A549 (cell line): ENCODE data around the gene FN3KRP.

Source experiments
- EP300 ChIP-seq, 2 experiments: fragments of >200 bp; sonication (Bioruptor Twin); formaldehyde crosslinking; IDR thresholded peaks; 2 replicates in 1 of 2; 3 replicates in 1 of 2; pipeline ENCODE4 v1.6.1; 2016 to 2017
- HDAC2 ChIP-seq: fragments of 200-600 bp; sonication (generic); IDR thresholded peaks from 2 replicates; pipeline ENCODE4 v1.6.1; 2016
- JUN ChIP-seq, 2 experiments: fragments of >200 bp; sonication (Bioruptor Twin); formaldehyde crosslinking; IDR thresholded peaks; 2 replicates in 1 of 2; 3 replicates in 1 of 2; pipeline ENCODE4 v1.6.1; 2016 to 2017
- JUNB ChIP-seq: fragments of >200 bp; sonication (Bioruptor Twin); formaldehyde crosslinking; IDR thresholded peaks from 2 replicates; pipeline ENCODE4 v1.6.1; 2016
- MAFK ChIP-seq: fragments of 450-650 bp; IDR thresholded peaks from 2 replicates; pipeline ENCODE4 v1.6.1; 2014; ENCODE audit not compliant: partially characterized antibody
- NPAS2 ChIP-seq: fragments of 250-450 bp; sonication (Bioruptor Pico); IDR thresholded peaks from 2 replicates; pipeline ENCODE4 v1.8.0; 2022; ENCODE audit warnings: mild to moderate bottlenecking, moderate library complexity, borderline replicate concordance
- PHF8 ChIP-seq: fragments of 200-600 bp; sonication (generic); IDR thresholded peaks from 2 replicates; pipeline ENCODE4 v1.6.1; 2016; ENCODE audit warnings: low read depth, mild to moderate bottlenecking, antibody characterized with exemption, moderate library complexity, borderline replicate concordance
- POLR2A ChIP-seq: IDR thresholded peaks from 2 replicates; pipeline ENCODE4 v1.6.1; 2012; ENCODE audit warnings: mild to moderate bottlenecking, low read length
- POLR2AphosphoS2 ChIP-seq: conservative IDR thresholded peaks from 2 replicates; pipeline ENCODE4 v1.6.1; 2012; ENCODE audit warnings: low read length, improper control_type of control experiment, inconsistent platforms
- TF ChIP-seq, protein P1 (sequence below): fragments of 450-650 bp; IDR thresholded peaks from 2 replicates; pipeline ENCODE4 v1.6.1; 2014; ENCODE audit warnings: antibody characterized with exemption
- TF ChIP-seq, protein P2 (sequence below): IDR thresholded peaks from 2 replicates; pipeline ENCODE4 v1.6.1; 2012
- TF ChIP-seq, protein P3 (sequence below): fragments of >200 bp; sonication (Bioruptor Twin); formaldehyde crosslinking; IDR thresholded peaks from 3 replicates; pipeline ENCODE4 v1.5.1; 2016

DNA sequence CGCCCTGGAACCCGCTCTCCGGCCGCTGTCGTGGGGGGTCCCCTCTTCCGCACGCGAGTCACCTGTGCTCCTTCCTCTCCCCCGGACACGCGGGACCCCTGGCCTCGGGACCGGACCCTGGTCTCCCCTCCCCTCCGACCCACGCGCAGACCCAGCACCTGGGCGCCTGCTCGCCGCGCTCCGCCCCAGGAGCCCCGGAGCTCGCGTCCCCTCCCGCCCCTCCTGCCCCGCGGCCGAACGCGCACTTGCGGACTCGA lies 18.8 kb upstream of the FN3KRP start:
- TF ChIP-seq POLR2A (no peak), JUN (IDR thresholded peaks at IDR 0.05) (no peak), NPAS2 (no peak), EP300 (IDR thresholded peaks at IDR 0.05) (no peak), JUNB (no peak), PHF8 (no peak), POLR2AphosphoS2 (no peak), MAFK (no peak), HDAC2 (no peak)
- TF ChIP-seq, protein P1, sequence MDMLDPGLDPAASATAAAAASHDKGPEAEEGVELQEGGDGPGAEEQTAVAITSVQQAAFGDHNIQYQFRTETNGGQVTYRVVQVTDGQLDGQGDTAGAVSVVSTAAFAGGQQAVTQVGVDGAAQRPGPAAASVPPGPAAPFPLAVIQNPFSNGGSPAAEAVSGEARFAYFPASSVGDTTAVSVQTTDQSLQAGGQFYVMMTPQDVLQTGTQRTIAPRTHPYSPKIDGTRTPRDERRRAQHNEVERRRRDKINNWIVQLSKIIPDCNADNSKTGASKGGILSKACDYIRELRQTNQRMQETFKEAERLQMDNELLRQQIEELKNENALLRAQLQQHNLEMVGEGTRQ, result no peak
- TF ChIP-seq, protein P2, sequence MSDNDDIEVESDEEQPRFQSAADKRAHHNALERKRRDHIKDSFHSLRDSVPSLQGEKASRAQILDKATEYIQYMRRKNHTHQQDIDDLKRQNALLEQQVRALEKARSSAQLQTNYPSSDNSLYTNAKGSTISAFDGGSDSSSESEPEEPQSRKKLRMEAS, result no peak
- TF ChIP-seq, protein P3, sequence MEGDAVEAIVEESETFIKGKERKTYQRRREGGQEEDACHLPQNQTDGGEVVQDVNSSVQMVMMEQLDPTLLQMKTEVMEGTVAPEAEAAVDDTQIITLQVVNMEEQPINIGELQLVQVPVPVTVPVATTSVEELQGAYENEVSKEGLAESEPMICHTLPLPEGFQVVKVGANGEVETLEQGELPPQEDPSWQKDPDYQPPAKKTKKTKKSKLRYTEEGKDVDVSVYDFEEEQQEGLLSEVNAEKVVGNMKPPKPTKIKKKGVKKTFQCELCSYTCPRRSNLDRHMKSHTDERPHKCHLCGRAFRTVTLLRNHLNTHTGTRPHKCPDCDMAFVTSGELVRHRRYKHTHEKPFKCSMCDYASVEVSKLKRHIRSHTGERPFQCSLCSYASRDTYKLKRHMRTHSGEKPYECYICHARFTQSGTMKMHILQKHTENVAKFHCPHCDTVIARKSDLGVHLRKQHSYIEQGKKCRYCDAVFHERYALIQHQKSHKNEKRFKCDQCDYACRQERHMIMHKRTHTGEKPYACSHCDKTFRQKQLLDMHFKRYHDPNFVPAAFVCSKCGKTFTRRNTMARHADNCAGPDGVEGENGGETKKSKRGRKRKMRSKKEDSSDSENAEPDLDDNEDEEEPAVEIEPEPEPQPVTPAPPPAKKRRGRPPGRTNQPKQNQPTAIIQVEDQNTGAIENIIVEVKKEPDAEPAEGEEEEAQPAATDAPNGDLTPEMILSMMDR, result no peak
